Subcutaneous abdominal adipose tissue (tissue), 5 donors: ENCODE results near the gene PDE11A.
"Not testable (repeated sequence)": the region's sequence is repeated elsewhere in the genome, so short reads cannot be mapped to it uniquely, and the experiment has no call there.

Experiments
- H3K27ac ChIP-seq: one replicate; pipeline ENCODE4 v1.7.0; 2013; ENCODE audit warnings: low read depth, mild to moderate bottlenecking, inconsistent platforms, low read length, moderate library complexity
- H3K27me3 ChIP-seq, 5 donors: one replicate each; pipeline ENCODE4 v1.7.0; 2013; ENCODE audit warnings: low read length in 5 of 5, inconsistent platforms in 1 of 5; ENCODE audit not compliant: control insufficient read depth in 5 of 5, insufficient read depth in 4 of 5
- H3K36me3 ChIP-seq, 5 donors: one replicate each; pipeline ENCODE4 v1.7.0; 2013; ENCODE audit warnings: low read length in 5 of 5; ENCODE audit not compliant: control insufficient read depth in 5 of 5, insufficient read depth in 5 of 5
- H3K4me1 ChIP-seq, 5 donors: one replicate each; pipeline ENCODE4 v1.7.0; 2013; ENCODE audit warnings: low read length in 5 of 5, mild to moderate bottlenecking in 3 of 5, moderate library complexity in 1 of 5; ENCODE audit not compliant: control insufficient read depth in 5 of 5, insufficient read depth in 5 of 5
- H3K4me3 ChIP-seq, 5 donors: one replicate each; pipeline ENCODE4 v1.7.0; 2013; ENCODE audit warnings: low read length in 5 of 5, low read depth in 1 of 5
- H3K9ac ChIP-seq, 5 donors: one replicate each; pipeline ENCODE4 v1.7.0; 2013; ENCODE audit warnings: low read length in 5 of 5, mild to moderate bottlenecking in 4 of 5, moderate library complexity in 3 of 5
- H3K9me3 ChIP-seq, 5 donors: one replicate each; pipeline ENCODE4 v1.7.0; 2013; ENCODE audit warnings: low read length in 5 of 5; ENCODE audit not compliant: control insufficient read depth in 5 of 5
- donor health status: healthy.
- donor health status: healthy.
- donor health status: healthy.
- donor health status: healthy.
- donor health status: healthy.

The PDE11A gene

DNA sequence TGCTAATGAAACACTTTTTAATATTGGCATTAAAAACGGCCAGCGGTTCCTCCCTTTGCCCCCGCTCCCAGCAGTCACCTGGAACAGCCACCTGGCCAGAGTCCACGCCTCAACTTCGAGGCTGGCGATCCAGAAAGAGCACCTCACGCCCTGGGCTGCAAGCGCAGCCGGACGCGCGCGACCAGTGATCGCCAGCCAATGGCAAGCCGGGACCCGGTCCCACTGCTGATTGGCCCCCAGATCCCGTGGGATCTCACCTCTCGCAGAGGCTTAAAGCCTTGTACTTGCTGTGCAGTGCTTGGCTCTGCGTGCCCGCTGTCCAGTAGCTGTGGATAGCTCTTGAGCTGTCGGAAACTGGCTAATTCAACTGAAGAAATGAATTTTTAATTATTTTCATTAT lies 35.6 kb upstream of the PDE11A start:
- H3K27me3 ChIP-seq: no peaks in the 10 kb centered on the region

GRCh38 chr2:178106053-178106452 lies 33.5 kb upstream of the PDE11A start:
- H3K27ac ChIP-seq: no peak overlapping the region
- H3K4me1 ChIP-seq: no peaks in the 10 kb centered on the region
- no peaks in the 10 kb centered on the region for H3K36me3 ChIP-seq
- H3K9ac ChIP-seq: no peak overlapping the region
- no peaks in the 10 kb centered on the region for H3K9me3 ChIP-seq
- H3K27me3 ChIP-seq: no peaks in the 10 kb centered on the region
- H3K4me3 ChIP-seq: no peak overlapping the region

More for the DNA sequence above, 35.6 kb upstream of the PDE11A start:
- no peaks in the 10 kb centered on the region for H3K36me3 ChIP-seq
- no peak overlapping the region for H3K4me3 ChIP-seq
- H3K9ac ChIP-seq: no peak overlapping the region
- no peaks in the 10 kb centered on the region for H3K9me3 ChIP-seq
- peaks cover 0 to 13% (median 12%) of the 10 kb centered on the region in 5 donors for H3K4me1 ChIP-seq
- H3K27ac ChIP-seq: no peak overlapping the region

DNA sequence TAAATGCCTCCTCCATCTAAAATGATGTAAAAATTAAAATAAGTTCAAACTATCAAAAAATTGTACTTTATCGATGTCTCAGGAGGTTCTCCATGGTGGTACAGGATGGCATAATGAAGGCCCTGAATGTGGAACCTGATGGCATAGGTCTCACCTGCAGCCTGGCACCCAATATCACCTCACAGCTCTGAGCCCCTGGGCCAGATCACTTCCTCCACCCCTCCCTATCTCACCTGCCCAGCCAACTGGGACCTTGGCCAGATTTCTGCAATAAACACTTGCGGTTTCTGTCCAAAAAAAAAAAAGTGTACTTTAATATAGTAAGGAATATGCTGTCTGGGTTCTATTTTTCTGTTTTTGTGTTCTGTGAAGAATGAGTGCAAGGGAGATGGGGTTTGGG lies 33.0 kb upstream of the PDE11A start:
- Histone ChIP-seq H3K27me3 (no peaks in the 10 kb centered on the region), H3K4me1 (no peaks in the 10 kb centered on the region), H3K9ac (no peak overlapping the region), H3K9me3 (no peaks in the 10 kb centered on the region), H3K4me3 (no peak overlapping the region), H3K36me3 (no peaks in the 10 kb centered on the region), H3K27ac (no peak overlapping the region)

DNA sequence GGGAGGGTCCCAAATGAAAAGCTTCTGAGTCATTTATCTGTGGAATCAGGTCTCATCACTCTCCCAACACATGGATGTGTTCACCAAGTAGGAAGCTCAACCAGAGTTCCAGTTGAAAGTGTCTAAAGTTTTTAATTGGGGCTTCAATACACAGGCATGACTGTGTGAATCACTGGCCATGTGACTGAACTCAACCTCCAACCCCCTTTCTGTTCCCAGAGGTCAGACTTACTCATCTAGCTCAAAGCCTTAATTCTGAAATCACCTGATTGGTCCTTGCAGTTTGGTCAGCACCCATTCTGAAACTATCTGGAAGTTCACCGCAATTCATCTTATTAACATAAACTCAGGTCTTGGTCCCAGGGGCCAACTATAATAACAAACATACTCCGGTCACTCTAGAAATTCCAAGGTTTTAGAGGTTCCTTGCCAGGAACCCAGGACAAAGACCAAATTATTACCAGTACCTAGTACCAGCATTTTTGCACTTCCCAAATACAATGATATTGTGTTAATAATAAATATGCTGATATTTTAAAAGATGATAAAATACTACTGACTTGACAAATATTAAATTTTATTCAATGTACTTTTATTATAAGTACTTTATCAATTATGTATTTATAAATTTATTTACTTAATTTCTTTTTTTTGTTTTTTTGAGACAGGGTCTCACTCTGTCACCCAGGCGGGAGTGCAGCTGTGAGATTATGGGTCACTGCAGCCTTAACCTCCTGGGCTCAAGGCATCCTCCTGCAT lies 28.9 kb upstream of the PDE11A start:
- no peaks in the 10 kb centered on the region for H3K9me3 ChIP-seq

DNA sequence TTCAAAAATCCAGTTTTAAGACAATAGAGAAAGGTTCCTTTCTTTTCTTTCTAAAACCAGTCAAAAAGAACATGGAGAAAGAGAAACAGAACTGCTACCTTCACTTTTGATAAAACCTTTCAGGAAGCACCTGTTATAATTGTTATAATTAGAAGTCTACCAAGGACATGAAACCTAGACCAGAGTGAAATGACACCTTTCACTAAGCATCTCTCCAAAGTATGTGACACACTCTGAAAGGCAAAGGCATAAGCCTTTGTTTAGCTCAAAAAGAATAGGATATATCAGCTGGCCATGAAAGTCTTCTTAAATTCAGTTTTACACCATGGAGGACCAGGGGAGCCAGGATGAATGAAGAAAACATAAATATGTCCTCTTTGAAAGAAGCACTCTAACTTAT lies 20.9 kb upstream of the PDE11A start:
- Histone ChIP-seq H3K27ac (no peak overlapping the region), H3K4me1 (no peaks in the 10 kb centered on the region), H3K27me3 (no peaks in the 10 kb centered on the region), H3K36me3 (no peaks in the 10 kb centered on the region), H3K9me3 (no peaks in the 10 kb centered on the region), H3K4me3 (no peak overlapping the region), H3K9ac (no peak overlapping the region)

More for the DNA sequence above, 28.9 kb upstream of the PDE11A start:
- Histone ChIP-seq H3K9ac (no peak overlapping the region), H3K27me3 (no peaks in the 10 kb centered on the region), H3K36me3 (no peaks in the 10 kb centered on the region), H3K27ac (no peak overlapping the region), H3K4me3 (no peak overlapping the region), H3K4me1 (no peaks in the 10 kb centered on the region)

DNA sequence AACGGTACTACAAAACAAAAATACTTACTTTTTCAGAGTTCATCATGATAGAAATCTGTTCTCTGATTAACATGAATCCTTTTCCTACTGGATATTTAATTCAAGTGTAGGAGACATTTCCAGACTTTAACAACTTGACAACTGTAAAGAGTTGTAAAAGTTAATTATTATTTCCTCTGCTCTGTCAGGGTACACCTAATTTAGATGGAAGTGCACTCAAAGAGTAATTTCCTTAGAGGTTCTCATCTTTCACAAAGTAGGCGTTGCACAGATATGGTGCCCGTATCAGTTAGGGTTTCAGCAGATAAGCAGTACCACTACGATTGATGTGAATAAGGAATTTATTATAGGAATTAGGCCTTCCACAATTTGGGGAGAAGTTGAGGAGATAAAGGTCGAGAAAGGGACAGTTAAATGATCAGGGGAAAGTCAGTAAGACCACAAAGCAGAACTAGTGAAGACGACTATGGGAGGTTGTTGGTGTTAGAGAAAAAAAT lies 16.2 kb upstream of the PDE11A start:
- no peak overlapping the region for H3K4me3 ChIP-seq
- no peaks in the 10 kb centered on the region for H3K27me3 ChIP-seq
- H3K9ac ChIP-seq: no peak overlapping the region
- no peak overlapping the region for H3K27ac ChIP-seq
- no peaks in the 10 kb centered on the region for H3K9me3 ChIP-seq
- H3K4me1 ChIP-seq: no peaks in the 10 kb centered on the region
- H3K36me3 ChIP-seq: no peaks in the 10 kb centered on the region

DNA sequence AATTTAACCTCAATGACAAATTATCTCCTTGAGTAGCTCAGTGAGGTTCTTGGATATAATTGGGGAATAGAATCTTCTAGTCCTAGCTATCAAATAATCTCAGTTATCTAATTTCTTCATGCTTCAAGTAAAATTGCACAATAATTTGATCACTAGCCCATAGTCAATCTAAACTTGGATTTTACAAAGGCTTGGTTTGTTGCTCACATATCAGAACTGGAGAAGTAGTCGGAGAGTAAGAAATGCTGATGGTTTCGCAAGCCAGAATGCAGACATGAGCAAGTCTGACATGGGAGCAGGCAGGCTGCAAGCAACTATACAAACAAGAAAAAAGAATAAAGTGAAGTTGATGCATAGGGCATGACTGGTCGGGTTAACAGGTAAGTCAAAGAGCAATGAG lies 11.7 kb upstream of the PDE11A start:
- Histone ChIP-seq H3K9ac (no peak overlapping the region), H3K9me3 (peaks cover 0 to 5% (median 0%) of the 10 kb centered on the region in 5 donors), H3K27me3 (no peaks in the 10 kb centered on the region), H3K27ac (no peak overlapping the region), H3K4me1 (no peaks in the 10 kb centered on the region), H3K4me3 (no peak overlapping the region), H3K36me3 (no peaks in the 10 kb centered on the region)

DNA sequence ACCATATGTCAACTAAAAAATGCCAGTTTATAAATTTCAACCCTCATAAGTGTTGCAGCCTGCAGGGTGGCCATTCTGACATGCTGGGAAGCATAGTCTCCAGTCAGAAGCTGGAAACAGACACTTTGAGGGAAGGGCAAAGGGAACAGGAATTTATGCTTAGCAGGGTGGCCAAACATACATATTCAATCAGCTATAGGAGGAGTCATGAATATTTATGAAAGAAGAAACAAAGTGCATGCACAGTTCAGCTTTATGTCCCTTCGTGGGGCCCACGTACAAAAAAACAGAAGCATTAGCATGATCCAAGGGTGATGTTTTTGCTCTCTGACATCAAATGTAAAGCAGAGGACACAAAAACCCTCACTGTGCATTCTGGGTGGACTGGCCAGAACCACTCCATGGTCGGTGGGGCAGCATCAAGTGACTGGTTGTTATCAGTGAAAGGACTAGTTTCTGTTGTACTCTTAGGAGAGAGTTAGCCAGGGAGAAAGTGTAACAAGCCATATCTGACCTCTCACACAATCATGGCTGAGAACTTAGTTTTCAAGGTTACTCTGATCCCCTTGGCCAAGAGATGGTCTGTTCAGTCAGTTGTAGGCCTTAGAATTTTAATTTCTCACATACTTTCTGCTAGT lies 9.9 kb upstream of the PDE11A start:
- H3K27ac ChIP-seq: no peak overlapping the region
- no peaks in the 10 kb centered on the region for H3K27me3 ChIP-seq
- no peaks in the 10 kb centered on the region for H3K36me3 ChIP-seq
- peaks cover 0 to 5% (median 0%) of the 10 kb centered on the region in 5 donors for H3K9me3 ChIP-seq
- H3K4me3 ChIP-seq: no peak overlapping the region
- H3K9ac ChIP-seq: no peak overlapping the region
- no peaks in the 10 kb centered on the region for H3K4me1 ChIP-seq

- H3K27me3 ChIP-seq, H3K36me3 ChIP-seq, H3K4me1 ChIP-seq, H3K4me3 ChIP-seq, H3K27ac ChIP-seq, H3K9me3 ChIP-seq, H3K9ac ChIP-seq: not testable (repeated sequence)
Observed at GRCh38 chr2:178079279-178079678, 6.7 kb upstream of the PDE11A start.

GRCh38 chr2:178076130-178076529 lies 3.6 kb upstream of the PDE11A start:
- Histone ChIP-seq H3K4me1 (peaks cover 0 to 14% (median 13%) of the 10 kb centered on the region in 5 donors), H3K4me3 (no peak overlapping the region), H3K27me3 (peaks cover 0 to 13% (median 3%) of the 10 kb centered on the region in 5 donors), H3K9me3 (peaks cover 0 to 5% (median 0%) of the 10 kb centered on the region in 5 donors), H3K27ac (no peak overlapping the region), H3K36me3 (no peaks in the 10 kb centered on the region), H3K9ac (no peak overlapping the region)
